ENCODE measurements around the gene CYBA.
"Not testable (repeated sequence)": the region's sequence is repeated elsewhere in the genome, so short reads cannot be mapped to it uniquely, and the experiment has no call there.

CYBA gene

GRCh38 chr16:88686062-88686438, 35.2 kb upstream of the CYBA start:
- DNase-seq = peak; percentile 58

- peak; percentile 85 for DNase-seq
These were observed 34.6 kb upstream of the CYBA start for GRCh38 chr16:88685156-88686061.

- DNase-seq = no peak
These were observed 33.8 kb upstream of the CYBA start for GRCh38 chr16:88684569-88685155.

- DNase-seq = peak; percentile 85
These were observed 31.0 kb upstream of the CYBA start for GRCh38 chr16:88681709-88682451.

- DNase-seq = peak; percentile 66
These were observed 30.3 kb upstream of the CYBA start for GRCh38 chr16:88681084-88681680.

- no peak for DNase-seq
These were observed 29.8 kb upstream of the CYBA start for GRCh38 chr16:88680554-88681083.

- DNase-seq = no peak
These were observed 27.5 kb upstream of the CYBA start for GRCh38 chr16:88678224-88678979.

- no peak for DNase-seq
These were observed 26.9 kb upstream of the CYBA start for GRCh38 chr16:88677721-88678120.

GRCh38 chr16:88676502-88677242, 25.8 kb upstream of the CYBA start:
- DNase-seq = no peak

- DNase-seq = no peak
These were observed 23.0 kb upstream of the CYBA start for GRCh38 chr16:88673716-88674379.

GRCh38 chr16:88672776-88673175, 21.9 kb upstream of the CYBA start:
- DNase-seq = no peak

- DNase-seq = no peak
These were observed 21.0 kb upstream of the CYBA start for GRCh38 chr16:88671806-88672205.

- no peak for DNase-seq
These were observed 19.1 kb upstream of the CYBA start for GRCh38 chr16:88669980-88670379.

GRCh38 chr16:88669493-88669892, 18.6 kb upstream of the CYBA start:
- DNase-seq = not testable (repeated sequence)

- no peak for DNase-seq
These were observed 16.6 kb upstream of the CYBA start for GRCh38 chr16:88667461-88667860.

GRCh38 chr16:88665570-88665969, 14.7 kb upstream of the CYBA start:
- DNase-seq = no peak

- no peak for DNase-seq
These were observed 14.3 kb upstream of the CYBA start for GRCh38 chr16:88665148-88665547.

- peak; percentile 96 for DNase-seq
These were observed 12.2 kb upstream of the CYBA start, which contains the start of gene MVD for GRCh38 chr16:88662843-88663606. Gene MVD (minus strand): TSS chr16:88663091. CDS start chr16:88663080, 11 bp downstream.

- no peak for DNase-seq
These were observed 11.5 kb upstream of the CYBA start for GRCh38 chr16:88662222-88662842.

- DNase-seq = no peak
These were observed 10.6 kb upstream of the CYBA start for GRCh38 chr16:88661468-88661867.

Data from stimulated activated CD8-positive, alpha-beta memory T cell treated with anti-CD3 and anti-CD28 coated beads, Interleukin-4, amount 100 ng/mL, for 48 hours (primary cell).